ENCODE data around the gene ISOC2.
"Not testable (repeated sequence)": the region's sequence is repeated elsewhere in the genome, so short reads cannot be mapped to it uniquely, and the experiment has no call there.

The ISOC2 gene

DNA sequence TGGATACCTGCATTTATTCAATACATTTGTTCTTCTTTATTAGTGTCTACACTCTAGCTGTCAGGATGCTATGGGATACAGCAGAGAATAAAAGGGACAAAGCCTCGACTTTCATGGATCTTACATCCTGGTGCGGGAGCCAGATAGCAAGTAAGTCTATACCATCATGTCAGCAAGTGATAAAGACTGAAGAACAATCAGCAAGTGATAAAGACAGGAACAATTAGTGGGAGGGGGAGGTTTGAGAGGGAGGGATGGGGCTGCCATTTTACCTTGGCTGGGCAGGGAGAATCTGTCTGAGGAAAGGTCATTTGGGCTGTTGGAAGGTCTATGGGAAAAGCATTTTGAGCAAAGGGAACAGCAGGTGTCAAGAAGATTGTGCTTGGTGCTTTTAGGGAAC, 51.3 kb downstream of the ISOC2 start:
- TF ChIP-seq, protein P1, sequence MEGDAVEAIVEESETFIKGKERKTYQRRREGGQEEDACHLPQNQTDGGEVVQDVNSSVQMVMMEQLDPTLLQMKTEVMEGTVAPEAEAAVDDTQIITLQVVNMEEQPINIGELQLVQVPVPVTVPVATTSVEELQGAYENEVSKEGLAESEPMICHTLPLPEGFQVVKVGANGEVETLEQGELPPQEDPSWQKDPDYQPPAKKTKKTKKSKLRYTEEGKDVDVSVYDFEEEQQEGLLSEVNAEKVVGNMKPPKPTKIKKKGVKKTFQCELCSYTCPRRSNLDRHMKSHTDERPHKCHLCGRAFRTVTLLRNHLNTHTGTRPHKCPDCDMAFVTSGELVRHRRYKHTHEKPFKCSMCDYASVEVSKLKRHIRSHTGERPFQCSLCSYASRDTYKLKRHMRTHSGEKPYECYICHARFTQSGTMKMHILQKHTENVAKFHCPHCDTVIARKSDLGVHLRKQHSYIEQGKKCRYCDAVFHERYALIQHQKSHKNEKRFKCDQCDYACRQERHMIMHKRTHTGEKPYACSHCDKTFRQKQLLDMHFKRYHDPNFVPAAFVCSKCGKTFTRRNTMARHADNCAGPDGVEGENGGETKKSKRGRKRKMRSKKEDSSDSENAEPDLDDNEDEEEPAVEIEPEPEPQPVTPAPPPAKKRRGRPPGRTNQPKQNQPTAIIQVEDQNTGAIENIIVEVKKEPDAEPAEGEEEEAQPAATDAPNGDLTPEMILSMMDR (IDR thresholded peaks at IDR 0.05; ENCODE audit: borderline replicate concordance, extremely low read depth, low read length, poor library complexity, severe bottlenecking): no peak
- TF ChIP-seq EZH2 (IDR thresholded peaks at IDR 0.05; ENCODE audit: borderline replicate concordance, low read depth, low read length, severe bottlenecking): no peak
- Histone ChIP-seq H3K9me3 (ENCODE audit: insufficient read depth, low read length, severe bottlenecking) (peaks cover 15% of the 10 kb centered on the region), H3K79me2 (ENCODE audit: insufficient read depth, low read length) (peaks cover 23% of the 10 kb centered on the region), H3K9ac (ENCODE audit: low read depth, low read length) (no peak overlapping the region), H3K36me3 (ENCODE audit: insufficient read depth, low read length) (peaks cover 22% of the 10 kb centered on the region), H2AFZ (ENCODE audit: low read depth, low read length) (no peak overlapping the region), H3K4me3 (ENCODE audit: low read depth in 1 of 2, low read length in 2 of 2) (no peak overlapping the region), H3K27me3 (ENCODE audit: insufficient read depth, low read length, poor library complexity) (no peaks in the 10 kb centered on the region), H3K27ac (ENCODE audit: low read length) (no peak overlapping the region), H3K4me2 (ENCODE audit: insufficient read depth, low read length) (no peak overlapping the region), H4K20me1 (ENCODE audit: insufficient read depth, low read length) (peaks cover 20% of the 10 kb centered on the region), H3K4me1 (ENCODE audit: insufficient read depth, low read length) (peaks cover 24% of the 10 kb centered on the region)
- no peak for DNase-seq
- ATAC-seq (ENCODE audit: insufficient read depth, low read depth): no peak

DNA sequence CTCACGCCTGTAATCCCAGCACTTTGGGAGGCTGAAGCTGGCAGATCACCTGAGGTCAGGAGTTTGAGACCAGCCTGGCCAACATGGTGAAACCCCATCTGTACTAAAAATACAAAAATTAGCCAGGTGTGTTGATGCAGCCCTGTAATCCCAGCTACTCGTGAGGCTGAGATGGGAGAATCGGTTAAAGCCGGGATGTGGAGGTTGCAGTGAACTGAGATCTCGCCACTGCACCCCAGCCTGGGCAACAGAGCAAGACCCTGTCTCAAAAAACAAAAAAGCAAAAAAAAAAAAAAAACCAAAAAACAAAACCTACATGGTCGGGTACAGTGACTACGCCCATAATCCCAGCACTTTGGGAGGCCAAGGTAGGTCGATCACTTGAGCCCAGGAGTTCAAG, 52.3 kb downstream of the ISOC2 start:
- H2AFZ ChIP-seq (ENCODE audit: low read depth, low read length): 0 out of 2 replicates have a peak overlapping the region, but pooled peaks have one; percentile 91
- H3K27me3 ChIP-seq (ENCODE audit: insufficient read depth, low read length, poor library complexity); H3K4me2 ChIP-seq (ENCODE audit: insufficient read depth, low read length); H3K9ac ChIP-seq (ENCODE audit: low read depth, low read length); ATAC-seq (ENCODE audit: insufficient read depth, low read depth); H3K4me3 ChIP-seq (ENCODE audit: low read depth in 1 of 2, low read length in 2 of 2); DNase-seq: not testable (repeated sequence)
- peak overlapping the region; percentile 99; the same call in 1 of the 2 replicates for H3K27ac ChIP-seq (ENCODE audit: low read length)
- peaks cover 32% of the 10 kb centered on the region for H3K79me2 ChIP-seq (ENCODE audit: insufficient read depth, low read length)
- H3K4me1 ChIP-seq (ENCODE audit: insufficient read depth, low read length): peaks cover 31% of the 10 kb centered on the region
- H3K36me3 ChIP-seq (ENCODE audit: insufficient read depth, low read length): peaks cover 31% of the 10 kb centered on the region
- H3K9me3 ChIP-seq (ENCODE audit: insufficient read depth, low read length, severe bottlenecking): peaks cover 15% of the 10 kb centered on the region
- peaks cover 27% of the 10 kb centered on the region for H4K20me1 ChIP-seq (ENCODE audit: insufficient read depth, low read length)

DNA sequence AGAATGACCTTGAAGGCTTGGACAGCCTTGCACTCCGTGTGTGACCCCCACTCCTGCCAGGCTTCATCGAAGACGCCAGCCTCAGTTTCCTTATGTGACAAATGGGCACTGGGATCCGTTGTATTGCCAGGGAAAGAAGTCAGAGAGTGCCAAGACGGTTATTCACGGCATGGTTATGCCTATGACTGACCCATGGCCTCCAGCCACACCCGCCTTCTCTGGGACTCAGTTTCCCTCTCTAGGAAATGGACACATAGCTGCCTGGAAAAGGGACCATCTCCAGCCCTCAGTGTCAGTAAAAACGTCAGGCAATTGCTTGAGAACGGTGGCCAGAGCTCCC, 52.9 kb downstream of the ISOC2 start:
- H3K4me2 ChIP-seq (ENCODE audit: insufficient read depth, low read length): peak overlapping the region; percentile 60

DNA sequence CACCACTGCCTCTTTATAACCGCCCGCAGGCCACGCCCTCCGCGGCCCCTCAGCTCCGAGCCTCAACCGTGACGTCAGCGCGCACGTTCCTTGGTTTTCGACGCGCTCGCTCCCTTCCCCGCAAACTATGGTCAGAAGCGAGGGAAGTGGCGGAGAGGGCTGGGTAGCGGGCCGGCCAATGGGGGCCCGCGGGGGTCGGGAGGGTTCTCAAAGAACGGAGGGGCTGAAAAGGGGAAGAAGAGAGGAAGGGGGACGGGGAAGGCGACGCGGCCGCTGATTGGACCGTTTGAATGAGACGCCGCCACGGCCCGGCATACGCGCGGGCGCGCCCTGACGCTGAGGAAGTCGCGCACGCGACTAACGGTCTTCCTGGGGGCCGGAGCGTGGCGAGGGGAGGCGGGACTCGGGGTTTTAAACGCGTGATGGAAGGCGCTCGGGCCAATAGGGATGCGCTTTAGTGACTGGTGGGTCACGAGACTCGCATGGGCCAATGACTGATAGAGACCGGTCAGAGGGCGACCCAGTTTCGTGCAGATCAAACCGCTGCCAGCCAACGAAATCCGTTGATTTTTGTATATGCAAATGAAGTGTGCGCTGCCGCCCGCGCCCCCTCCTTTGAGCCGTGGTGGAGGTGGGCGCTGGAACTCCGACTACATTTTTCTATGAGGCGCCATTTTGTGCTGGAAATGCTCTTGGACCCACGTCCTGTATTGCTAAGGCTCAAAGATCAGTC, 53.5 kb downstream of the ISOC2 start:
- Histone ChIP-seq H4K20me1 (ENCODE audit: insufficient read depth, low read length) (peaks cover 37% of the 10 kb centered on the region), H3K79me2 (ENCODE audit: insufficient read depth, low read length) (peaks cover 42% of the 10 kb centered on the region), H3K9me3 (ENCODE audit: insufficient read depth, low read length, severe bottlenecking) (peaks cover 15% of the 10 kb centered on the region), H3K9ac (ENCODE audit: low read depth, low read length) (peak overlapping the region; percentile 97), H3K4me2 (ENCODE audit: insufficient read depth, low read length) (peak overlapping the region; percentile 92), H3K27me3 (ENCODE audit: insufficient read depth, low read length, poor library complexity) (no peaks in the 10 kb centered on the region), H3K36me3 (ENCODE audit: insufficient read depth, low read length) (peaks cover 42% of the 10 kb centered on the region), H3K4me3 (ENCODE audit: low read depth in 1 of 2, low read length in 2 of 2) (peak overlapping the region; percentile 89 to 90; a peak in 3 of 4 replicates), H3K4me1 (ENCODE audit: insufficient read depth, low read length) (peaks cover 41% of the 10 kb centered on the region), H3K27ac (ENCODE audit: low read length) (peak overlapping the region; percentile 99), H2AFZ (ENCODE audit: low read depth, low read length) (peak overlapping the region; percentile 91)
- peak; percentile 93 for ATAC-seq (ENCODE audit: insufficient read depth, low read depth)
- TF ChIP-seq, protein P1 (IDR thresholded peaks at IDR 0.05; ENCODE audit: borderline replicate concordance, extremely low read depth, low read length, poor library complexity, severe bottlenecking): no peak
- peak; percentile 99 for DNase-seq

More for the DNA sequence above, 52.9 kb downstream of the ISOC2 start:
- Histone ChIP-seq H3K27me3 (ENCODE audit: insufficient read depth, low read length, poor library complexity) (no peaks in the 10 kb centered on the region), H3K27ac (ENCODE audit: low read length) (peak overlapping the region; percentile 99), H3K9ac (ENCODE audit: low read depth, low read length) (peak overlapping the region; percentile 58), H3K79me2 (ENCODE audit: insufficient read depth, low read length) (peaks cover 37% of the 10 kb centered on the region), H3K4me1 (ENCODE audit: insufficient read depth, low read length) (peaks cover 36% of the 10 kb centered on the region), H3K4me3 (ENCODE audit: low read depth in 1 of 2, low read length in 2 of 2) (peak overlapping the region in 1 of 2 experiments; percentile 52; a peak in 2 of 4 replicates), H3K36me3 (ENCODE audit: insufficient read depth, low read length) (peaks cover 37% of the 10 kb centered on the region), H2AFZ (ENCODE audit: low read depth, low read length) (peak overlapping the region; percentile 91), H3K9me3 (ENCODE audit: insufficient read depth, low read length, severe bottlenecking) (peaks cover 15% of the 10 kb centered on the region), H4K20me1 (ENCODE audit: insufficient read depth, low read length) (peaks cover 31% of the 10 kb centered on the region)
- TF ChIP-seq, protein P1 (IDR thresholded peaks at IDR 0.05; ENCODE audit: borderline replicate concordance, extremely low read depth, low read length, poor library complexity, severe bottlenecking): no peak
- no peak for TF ChIP-seq EZH2 (IDR thresholded peaks at IDR 0.05; ENCODE audit: borderline replicate concordance, low read depth, low read length, severe bottlenecking)
- ATAC-seq (ENCODE audit: insufficient read depth, low read depth) (no peak), DNase-seq (no peak)

DNA sequence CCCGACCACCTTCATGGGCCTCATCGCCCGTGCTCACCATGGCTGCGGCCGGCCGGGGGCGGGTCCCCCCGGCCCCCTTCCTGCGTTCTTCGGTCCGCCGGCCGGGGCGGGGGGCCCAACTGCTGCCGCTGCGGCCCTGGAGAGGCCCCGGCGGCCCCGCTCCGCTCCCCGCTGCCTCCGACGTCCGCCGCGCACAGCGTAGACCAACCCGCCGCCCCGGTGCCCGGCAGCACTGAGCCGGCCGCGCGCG, 54.0 kb downstream of the ISOC2 start, which contains the start of gene UBE2S:
Gene UBE2S (minus strand): TSS at position 239 of the 250 bp plus-strand sequence. CDS start 199 bp downstream, at position 40.
- Histone ChIP-seq H3K36me3 (ENCODE audit: insufficient read depth, low read length) (peaks cover 47% of the 10 kb centered on the region), H3K27ac (ENCODE audit: low read length) (peak within 1 kb of the TSS; percentile 99), H4K20me1 (ENCODE audit: insufficient read depth, low read length) (peaks cover 42% of the 10 kb centered on the region), H3K4me1 (ENCODE audit: insufficient read depth, low read length) (peaks cover 46% of the 10 kb centered on the region), H3K79me2 (ENCODE audit: insufficient read depth, low read length) (peaks cover 47% of the 10 kb centered on the region), H3K4me2 (ENCODE audit: insufficient read depth, low read length) (peak within 1 kb of the TSS; percentile 92), H3K4me3 (ENCODE audit: low read depth in 1 of 2, low read length in 2 of 2) (peak within 1 kb of the TSS; percentile 89 to 90), H3K9ac (ENCODE audit: low read depth, low read length) (peak within 1 kb of the TSS; percentile 97), H3K9me3 (ENCODE audit: insufficient read depth, low read length, severe bottlenecking) (peaks cover 15% of the 10 kb centered on the region), H2AFZ (ENCODE audit: low read depth, low read length) (peak within 1 kb of the TSS; percentile 91)
- not testable (repeated sequence) for ATAC-seq (ENCODE audit: insufficient read depth, low read depth); DNase-seq; H3K27me3 ChIP-seq (ENCODE audit: insufficient read depth, low read length, poor library complexity)

Data from DND-41 (cell line).